B cell (primary cell): ENCODE measurements around the gene ZNF521.

ENCODE experiments used
- EZH2 ChIP-seq: IDR thresholded peaks from 2 replicates; pipeline ENCODE4 v1.6.1; 2012; ENCODE audit warnings: borderline replicate concordance, low read depth, mild to moderate bottlenecking, moderate library complexity, low read length; ENCODE audit not compliant: insufficient read depth, poor library complexity, severe bottlenecking
- TF ChIP-seq, protein P1 (sequence below): fragments of 200-600 bp; IDR thresholded peaks from one replicate; pipeline ENCODE4 v1.8.0; 2022; ENCODE audit warnings: antibody characterized with exemption, mild to moderate bottlenecking

DNA sequence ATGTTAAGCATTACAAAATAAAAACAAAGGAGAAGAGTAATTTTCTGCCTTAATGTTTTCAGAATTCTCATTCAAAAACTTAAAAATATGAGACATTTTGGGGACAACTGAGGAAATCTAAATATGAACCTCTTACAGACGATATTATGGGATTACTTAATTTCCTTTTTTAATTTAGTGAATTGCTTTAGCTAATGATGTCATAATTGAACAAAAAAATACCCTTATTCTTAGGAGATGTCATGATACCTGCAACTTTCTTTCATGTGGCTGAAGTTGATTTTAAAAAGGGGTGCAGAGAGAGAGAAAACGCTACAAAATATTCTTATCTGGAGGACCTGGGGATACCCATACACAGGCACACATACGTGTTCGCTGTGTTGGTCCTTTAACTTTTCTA is 129.3 kb downstream of the ZNF521 start:
- TF ChIP-seq, protein P1, sequence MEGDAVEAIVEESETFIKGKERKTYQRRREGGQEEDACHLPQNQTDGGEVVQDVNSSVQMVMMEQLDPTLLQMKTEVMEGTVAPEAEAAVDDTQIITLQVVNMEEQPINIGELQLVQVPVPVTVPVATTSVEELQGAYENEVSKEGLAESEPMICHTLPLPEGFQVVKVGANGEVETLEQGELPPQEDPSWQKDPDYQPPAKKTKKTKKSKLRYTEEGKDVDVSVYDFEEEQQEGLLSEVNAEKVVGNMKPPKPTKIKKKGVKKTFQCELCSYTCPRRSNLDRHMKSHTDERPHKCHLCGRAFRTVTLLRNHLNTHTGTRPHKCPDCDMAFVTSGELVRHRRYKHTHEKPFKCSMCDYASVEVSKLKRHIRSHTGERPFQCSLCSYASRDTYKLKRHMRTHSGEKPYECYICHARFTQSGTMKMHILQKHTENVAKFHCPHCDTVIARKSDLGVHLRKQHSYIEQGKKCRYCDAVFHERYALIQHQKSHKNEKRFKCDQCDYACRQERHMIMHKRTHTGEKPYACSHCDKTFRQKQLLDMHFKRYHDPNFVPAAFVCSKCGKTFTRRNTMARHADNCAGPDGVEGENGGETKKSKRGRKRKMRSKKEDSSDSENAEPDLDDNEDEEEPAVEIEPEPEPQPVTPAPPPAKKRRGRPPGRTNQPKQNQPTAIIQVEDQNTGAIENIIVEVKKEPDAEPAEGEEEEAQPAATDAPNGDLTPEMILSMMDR, result no peak
- no peak for TF ChIP-seq EZH2
